Brain pericyte (primary cell): ENCODE results near the gene FTO.
"Not testable (repeated sequence)": the region's sequence is repeated elsewhere in the genome, so short reads cannot be mapped to it uniquely, and the experiment has no call there.

Source experiments
- DNase-seq: peaks from one replicate; pipeline ENCODE4 v3.0.0-alpha.2; 2012; ENCODE audit warnings: low read depth, low spot score

The FTO gene

GRCh38 chr16:53703590-53704444 lies at the start of gene FTO, which contains the start of gene RPGRIP1L:
TSS of gene FTO (plus strand) at chr16:53704156.
TSS of gene RPGRIP1L (minus strand) at chr16:53703859. CDS start at chr16:53700723, 3,136 bp downstream.
- peak; percentile 97 for DNase-seq

DNA sequence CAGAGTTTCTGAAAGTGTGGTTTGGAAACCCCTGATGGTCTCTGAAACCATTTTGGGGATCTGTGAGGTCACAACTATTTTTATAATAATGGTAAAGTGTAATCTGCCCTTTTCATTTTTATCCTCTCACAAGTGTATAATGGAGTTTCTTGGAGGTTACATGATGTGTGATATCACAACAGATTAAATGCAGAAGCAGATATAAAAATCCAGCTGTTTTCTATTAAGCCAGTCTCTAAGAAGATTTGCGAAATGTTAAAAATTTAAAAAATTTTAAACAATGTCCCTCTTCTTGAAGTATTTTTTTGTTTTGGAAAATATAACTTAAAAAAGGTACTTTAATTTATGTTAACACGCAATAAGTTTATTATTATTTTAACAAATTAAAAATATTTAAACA lies 49.0 kb upstream of the FTO start:
- DNase-seq, result no peak

GRCh38 chr16:53662072-53662471 lies 41.9 kb upstream of the FTO start:
- no peak for DNase-seq

DNA sequence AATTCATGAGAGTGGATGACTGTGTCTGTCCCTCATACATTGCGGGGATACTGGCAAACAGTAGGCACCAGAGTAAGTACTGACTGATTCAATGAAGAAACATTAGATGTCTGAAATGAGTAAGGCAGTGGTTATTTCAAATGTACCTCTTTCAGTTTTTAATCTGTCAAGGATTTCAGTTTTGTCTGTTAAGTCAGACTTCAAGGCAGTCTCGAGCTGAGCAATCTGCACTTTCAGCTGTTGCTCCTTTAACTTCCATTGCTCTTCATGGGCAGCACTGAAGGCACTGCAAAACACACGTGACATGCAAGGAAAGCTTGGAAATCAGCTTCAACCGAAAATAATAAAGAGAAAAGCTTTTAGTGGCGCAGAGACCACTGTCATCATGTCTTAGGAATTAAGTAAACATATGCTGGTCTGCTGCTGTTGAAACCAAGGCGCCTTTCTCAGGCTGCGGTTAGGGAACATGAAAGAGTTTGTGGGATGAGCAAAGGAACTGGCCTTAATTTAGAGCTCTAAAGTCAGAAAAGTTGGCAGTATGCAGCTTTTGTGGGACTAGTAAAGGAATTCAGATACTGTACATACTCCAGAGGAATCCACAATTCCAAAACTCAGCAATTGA lies 39.1 kb upstream of the FTO start:
- peak; percentile 1 for DNase-seq

- no peak for DNase-seq
Observed at GRCh38 chr16:53666786-53667415, 37.1 kb upstream of the FTO start.

- DNase-seq, result no peak
Observed at GRCh38 chr16:53668869-53669268, 35.1 kb upstream of the FTO start.

- no peak for DNase-seq
Observed at GRCh38 chr16:53672461-53672860, 31.5 kb upstream of the FTO start.

GRCh38 chr16:53673189-53673588 lies 30.8 kb upstream of the FTO start:
- DNase-seq, result no peak

GRCh38 chr16:53678155-53678554 lies 25.8 kb upstream of the FTO start:
- DNase-seq, result no peak

- DNase-seq, result no peak
Observed at GRCh38 chr16:53678756-53679343, 25.1 kb upstream of the FTO start.

DNA sequence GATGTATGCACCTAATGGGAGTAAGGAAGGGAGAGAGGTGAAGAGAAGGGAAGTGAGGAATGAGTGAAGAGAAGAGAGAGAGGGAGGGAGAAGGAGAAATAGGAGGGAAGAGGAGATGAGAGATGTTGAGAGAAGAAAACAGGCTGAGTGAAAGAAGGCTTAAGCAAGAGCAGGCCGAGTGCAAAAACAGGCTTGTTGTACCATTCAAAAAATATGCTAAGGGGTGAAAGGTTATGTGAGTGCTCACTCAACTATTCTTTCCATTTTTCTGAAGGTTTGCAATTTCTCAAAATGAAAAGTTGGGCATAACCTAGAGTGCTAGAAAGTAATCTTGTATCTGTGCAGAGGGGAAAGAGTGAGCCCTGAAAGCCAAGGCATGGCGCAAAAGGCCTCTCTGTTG lies 23.2 kb upstream of the FTO start:
- DNase-seq, result no peak

- no peak for DNase-seq
Observed at GRCh38 chr16:53681354-53681753, 22.6 kb upstream of the FTO start.

DNA sequence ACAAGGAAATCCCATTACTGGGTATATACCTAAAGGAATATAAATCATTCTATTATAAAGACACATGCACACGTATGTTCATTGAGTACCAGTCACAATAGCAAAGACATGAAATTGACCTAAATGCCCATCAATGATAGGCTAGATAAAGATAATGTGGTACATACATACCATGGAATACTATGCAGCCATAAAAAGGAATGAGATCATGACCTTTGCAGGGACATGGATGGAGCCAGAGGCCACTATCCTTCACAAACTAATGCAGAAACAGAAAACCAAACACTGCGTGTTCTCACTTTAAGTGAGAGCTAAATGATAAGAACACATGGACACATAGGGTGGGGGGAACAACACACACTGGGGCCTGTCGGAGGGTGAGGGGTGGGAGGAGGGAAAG lies 18.6 kb upstream of the FTO start:
- not testable (repeated sequence) for DNase-seq

DNA sequence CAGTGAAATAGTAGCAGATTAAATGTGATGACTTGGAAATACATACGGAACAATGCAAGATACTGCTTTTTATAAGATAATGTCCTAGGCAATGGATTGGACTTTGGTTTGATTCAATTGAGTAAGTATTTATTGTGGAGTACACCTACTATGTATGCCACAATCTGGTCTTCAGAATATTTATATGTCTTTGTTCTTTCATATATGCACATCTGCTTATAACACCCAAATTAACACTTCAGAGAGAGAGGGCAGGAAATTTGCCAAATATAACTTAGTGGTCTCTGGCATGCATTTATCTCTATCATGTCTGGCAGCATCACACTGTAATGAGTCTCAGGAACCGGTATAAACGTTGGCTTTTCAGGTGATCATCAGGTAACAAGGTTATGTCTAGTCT lies 17.2 kb upstream of the FTO start:
- no peak for DNase-seq

DNA sequence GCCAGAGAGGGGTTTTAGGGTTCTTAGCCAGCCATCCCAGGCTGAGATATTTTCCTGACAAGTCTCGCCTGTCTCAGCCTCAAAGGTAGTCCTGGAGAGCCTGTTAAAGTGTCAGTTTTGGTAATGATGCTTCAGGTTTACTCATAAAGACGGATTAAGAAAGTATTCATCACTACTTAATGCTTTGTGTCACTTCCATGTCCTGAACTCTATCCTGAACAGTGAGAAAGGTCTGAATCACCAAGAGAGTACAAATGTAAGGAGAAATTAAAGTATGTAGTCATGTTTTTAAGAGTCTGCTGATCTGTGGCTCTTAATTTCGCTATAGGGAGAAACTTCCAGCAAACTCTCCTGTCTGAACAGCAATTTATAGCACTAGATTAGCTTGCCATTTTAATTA lies 14.3 kb upstream of the FTO start:
- no peak for DNase-seq

GRCh38 chr16:53690771-53691170 lies 13.2 kb upstream of the FTO start:
- no peak for DNase-seq

DNA sequence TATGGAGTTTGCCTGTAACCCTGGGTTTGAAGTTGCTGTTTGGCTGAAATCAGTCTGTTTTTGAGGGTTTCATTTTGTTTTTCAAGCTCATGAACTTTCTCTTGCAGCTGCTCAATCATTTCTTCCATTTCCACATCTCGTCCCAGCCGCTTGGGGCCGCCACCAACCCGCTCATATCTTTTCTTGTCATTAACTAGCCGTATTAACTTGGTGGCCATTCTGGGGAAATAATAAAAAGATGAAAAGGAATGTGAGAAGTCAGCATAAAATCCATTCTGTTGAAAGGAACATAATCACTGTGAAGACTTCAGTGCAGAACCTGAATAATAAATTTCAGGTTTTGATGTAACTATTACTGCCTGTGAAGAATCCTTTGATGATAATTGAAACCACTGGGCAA lies 11.8 kb upstream of the FTO start:
- no peak for DNase-seq

GRCh38 chr16:53693320-53693719 lies 10.6 kb upstream of the FTO start:
- no peak for DNase-seq

- DNase-seq, result no peak
Observed at GRCh38 chr16:53695070-53695469, 8.9 kb upstream of the FTO start.

DNA sequence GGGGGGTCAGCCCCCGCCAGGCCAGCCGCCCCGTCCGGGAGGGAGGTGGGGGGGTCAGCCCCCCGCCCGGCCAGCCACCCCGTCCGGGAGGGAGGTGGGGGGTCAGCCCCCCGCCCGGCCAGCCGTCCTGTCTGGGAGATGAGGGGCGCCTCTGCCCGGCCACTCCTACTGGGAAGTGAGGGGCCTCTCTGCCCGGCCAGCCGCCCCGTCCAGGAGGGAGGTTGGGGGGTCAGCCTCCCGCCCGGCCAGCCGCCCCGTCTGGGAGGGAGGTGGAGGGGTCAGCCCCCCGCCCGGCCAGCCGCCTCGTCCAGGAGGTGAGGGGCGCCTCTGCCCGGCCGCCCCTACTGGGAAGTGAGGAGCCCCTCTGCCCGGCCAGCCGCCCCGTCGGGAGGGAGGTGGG lies 5.7 kb upstream of the FTO start:
- DNase-seq, result not testable (repeated sequence)

GRCh38 chr16:53704445-53704813 lies 473 bp downstream of the FTO start:
- peak; percentile 11 for DNase-seq

DNA sequence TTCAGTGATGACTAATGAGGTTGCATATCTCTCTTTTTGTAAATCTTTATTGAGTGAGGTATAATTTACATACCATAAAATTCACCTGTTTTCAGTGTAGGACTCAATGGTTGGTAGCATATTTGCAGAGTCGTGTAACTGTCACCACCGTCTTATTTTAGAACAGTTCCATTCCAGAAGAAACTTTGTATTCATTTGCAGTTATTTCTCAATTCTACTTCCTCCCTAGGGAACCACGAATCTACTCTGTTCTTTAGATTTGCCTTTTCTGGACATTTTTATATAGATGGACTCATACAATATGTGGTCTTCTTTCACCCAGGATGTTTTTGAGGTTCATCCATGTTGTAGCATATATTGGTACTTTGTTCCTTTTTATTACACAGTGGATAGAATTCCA lies 3.7 kb downstream of the FTO start:
- no peak for DNase-seq
